Caco-2 (cell line): Measurements from ENCODE around the gene TRIM6. TPM values are rescaled to one million over a fixed set of nuclear protein-coding genes. Genes with fewer than 3 reads are reported as not detected.

Experiments used
- BruUV-seq: library from RNA; stranded (reverse); fragments of 400-500 nt; replicated peaks from 2 replicates; lab custom pipeline; 2021; lab: Mats Ljungman, UMichigan
- CTCF ChIA-PET: fragments of 300-600 bp; sonication (Branson Sonifier 250); formaldehyde crosslinking; loops from one replicate; lab custom pipeline; 2022; ENCODE audit warnings: antibody characterized with exemption; lab: Charles Lee
- POLR2A ChIA-PET: fragments of 300-600 bp; sonication (Branson Sonifier 250); formaldehyde crosslinking; loops from one replicate; lab custom pipeline; 2022; ENCODE audit warnings: antibody characterized with exemption; lab: Charles Lee
- DNase-seq, 2 experiments: peaks; one replicate each; pipeline versions ENCODE4 v3.0.0 to v3.0.0-alpha.2; 2020 to 2022
- H3K27me3 ChIP-seq: replicated peaks from 2 replicates; pipeline ENCODE4 v1.6.0; 2011; ENCODE audit warnings: low read length; ENCODE audit not compliant: control insufficient read depth, insufficient read depth
- H3K36me3 ChIP-seq: 2 replicates; pipeline ENCODE4 v1.5.1; 2011; ENCODE audit warnings: low read length; ENCODE audit not compliant: control insufficient read depth, insufficient read depth
- H3K4me1 ChIP-seq: fragments of 250-450 bp; sonication (Bioruptor Pico); 2 replicates; pipeline ENCODE4 v1.5.1; 2020; ENCODE audit warnings: mild to moderate bottlenecking
- H3K4me3 ChIP-seq: 2 replicates; pipeline ENCODE4 v1.5.1; 2011; ENCODE audit warnings: low read depth, mild to moderate bottlenecking, control low read depth, low read length
- H3K9me3 ChIP-seq: fragments of 250-450 bp; sonication (Bioruptor Pico); 2 replicates; pipeline ENCODE4 v1.5.1; 2020; ENCODE audit warnings: mild to moderate bottlenecking, moderate library complexity
- H3K27ac Mint-ChIP-seq: one replicate; pipeline ENCODE4 v1.8.0; 2022; ENCODE audit warnings: mixed read lengths; ENCODE audit not compliant: unreplicated experiment
- H3K27me3 Mint-ChIP-seq: one replicate; pipeline ENCODE4 v1.8.0; 2022; ENCODE audit warnings: mixed read lengths; ENCODE audit not compliant: insufficient read depth, unreplicated experiment
- H3K36me3 Mint-ChIP-seq: one replicate; pipeline ENCODE4 v1.8.0; 2022; ENCODE audit warnings: mild to moderate bottlenecking, mixed read lengths; ENCODE audit not compliant: insufficient read depth, unreplicated experiment
- H3K4me1 Mint-ChIP-seq: one replicate; pipeline ENCODE4 v1.8.0; 2022; ENCODE audit warnings: low read depth, mixed read lengths; ENCODE audit not compliant: unreplicated experiment
- H3K4me3 Mint-ChIP-seq: one replicate; pipeline ENCODE4 v1.8.0; 2022; ENCODE audit warnings: mild to moderate bottlenecking, moderate library complexity, mixed read lengths; ENCODE audit not compliant: unreplicated experiment
- H3K9me3 Mint-ChIP-seq: one replicate; pipeline ENCODE4 v1.8.0; 2022; ENCODE audit warnings: mixed read lengths; ENCODE audit not compliant: unreplicated experiment
- intact Hi-C: fragments of 100-400 bp; cut with micrococcal nuclease; formaldehyde crosslinking; loops from one replicate; pipeline ENCODE4 v1.10.0; 2022; ENCODE audit not compliant: unreplicated experiment
- total RNA-seq: library from RNA; stranded (reverse); gene quantifications from 2 replicates; pipeline ENCODE4 v1.2.3, GENCODE V29; 2022
- TF ChIP-seq, protein P1 (sequence below), 2 experiments: fragments of 200-600 bp in 1 of 2; IDR thresholded peaks; 1 replicate in 1 of 2; 2 replicates in 1 of 2; pipeline versions ENCODE4 v1.5.1 to v1.8.0; 2011 to 2022; ENCODE audit warnings: antibody characterized with exemption in 1 of 2, control low read depth in 1 of 2, inconsistent platforms in 1 of 2, low read depth in 1 of 2, low read length in 1 of 2, mild to moderate bottlenecking in 1 of 2, moderate library complexity in 1 of 2; ENCODE audit not compliant: insufficient read depth in 1 of 2, severe bottlenecking in 1 of 2, unreplicated experiment in 1 of 2

TRIM6 gene
- total RNA-seq, 1 experiment from 2014 or later = 0.43 TPM

DNA sequence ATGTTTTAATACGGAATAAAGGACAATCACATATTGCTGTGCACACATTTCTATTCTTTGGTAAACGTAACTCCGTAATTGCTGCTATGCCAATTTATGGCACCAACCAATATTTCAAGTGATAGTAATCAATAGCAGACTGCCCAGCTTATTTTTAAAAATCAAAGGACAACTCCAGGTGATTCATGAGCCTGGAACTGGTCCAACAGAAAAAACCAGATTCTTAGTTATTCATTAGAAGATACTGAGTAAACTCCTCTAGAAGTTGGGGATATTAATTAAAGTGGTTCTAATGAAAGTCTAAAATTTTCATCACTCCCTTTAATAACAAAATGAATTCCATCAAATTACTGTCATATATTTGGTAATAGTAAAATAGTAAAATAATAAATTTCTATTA lies 38.7 kb upstream of the TRIM6 start:
- H3K4me1 ChIP-seq = no peaks in the 10 kb centered on the region
- TF ChIP-seq, protein P1, sequence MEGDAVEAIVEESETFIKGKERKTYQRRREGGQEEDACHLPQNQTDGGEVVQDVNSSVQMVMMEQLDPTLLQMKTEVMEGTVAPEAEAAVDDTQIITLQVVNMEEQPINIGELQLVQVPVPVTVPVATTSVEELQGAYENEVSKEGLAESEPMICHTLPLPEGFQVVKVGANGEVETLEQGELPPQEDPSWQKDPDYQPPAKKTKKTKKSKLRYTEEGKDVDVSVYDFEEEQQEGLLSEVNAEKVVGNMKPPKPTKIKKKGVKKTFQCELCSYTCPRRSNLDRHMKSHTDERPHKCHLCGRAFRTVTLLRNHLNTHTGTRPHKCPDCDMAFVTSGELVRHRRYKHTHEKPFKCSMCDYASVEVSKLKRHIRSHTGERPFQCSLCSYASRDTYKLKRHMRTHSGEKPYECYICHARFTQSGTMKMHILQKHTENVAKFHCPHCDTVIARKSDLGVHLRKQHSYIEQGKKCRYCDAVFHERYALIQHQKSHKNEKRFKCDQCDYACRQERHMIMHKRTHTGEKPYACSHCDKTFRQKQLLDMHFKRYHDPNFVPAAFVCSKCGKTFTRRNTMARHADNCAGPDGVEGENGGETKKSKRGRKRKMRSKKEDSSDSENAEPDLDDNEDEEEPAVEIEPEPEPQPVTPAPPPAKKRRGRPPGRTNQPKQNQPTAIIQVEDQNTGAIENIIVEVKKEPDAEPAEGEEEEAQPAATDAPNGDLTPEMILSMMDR (IDR thresholded peaks at IDR 0.05; ENCODE audit: insufficient read depth in 1 of 2, low read depth in 1 of 2, low read length in 1 of 2, severe bottlenecking in 1 of 2, unreplicated experiment in 1 of 2) = no peak
- no peaks in the 10 kb centered on the region for H3K36me3 Mint-ChIP-seq
- H3K9me3 Mint-ChIP-seq = no peaks in the 10 kb centered on the region
- intact Hi-C loops = loop anchor here (10.0 kb wide), 1 partner anchor 353 kb away; the partner anchor contains the start of gene OR51V1
- no peak overlapping the region for H3K27ac Mint-ChIP-seq
- DNase-seq = no peak
- H3K27me3 Mint-ChIP-seq = peaks cover 8% of the 10 kb centered on the region
- H3K4me3 ChIP-seq = no peak overlapping the region
- no peaks in the 10 kb centered on the region for H3K9me3 ChIP-seq
- H3K36me3 ChIP-seq = no peaks in the 10 kb centered on the region
- no peak overlapping the region for H3K4me3 Mint-ChIP-seq
- ChIA-PET POLR2A (no interaction called here), CTCF (no interaction called here)
- no TSS peak for BruUV-seq
- no peaks in the 10 kb centered on the region for H3K4me1 Mint-ChIP-seq
- H3K27me3 ChIP-seq = no peaks in the 10 kb centered on the region

DNA sequence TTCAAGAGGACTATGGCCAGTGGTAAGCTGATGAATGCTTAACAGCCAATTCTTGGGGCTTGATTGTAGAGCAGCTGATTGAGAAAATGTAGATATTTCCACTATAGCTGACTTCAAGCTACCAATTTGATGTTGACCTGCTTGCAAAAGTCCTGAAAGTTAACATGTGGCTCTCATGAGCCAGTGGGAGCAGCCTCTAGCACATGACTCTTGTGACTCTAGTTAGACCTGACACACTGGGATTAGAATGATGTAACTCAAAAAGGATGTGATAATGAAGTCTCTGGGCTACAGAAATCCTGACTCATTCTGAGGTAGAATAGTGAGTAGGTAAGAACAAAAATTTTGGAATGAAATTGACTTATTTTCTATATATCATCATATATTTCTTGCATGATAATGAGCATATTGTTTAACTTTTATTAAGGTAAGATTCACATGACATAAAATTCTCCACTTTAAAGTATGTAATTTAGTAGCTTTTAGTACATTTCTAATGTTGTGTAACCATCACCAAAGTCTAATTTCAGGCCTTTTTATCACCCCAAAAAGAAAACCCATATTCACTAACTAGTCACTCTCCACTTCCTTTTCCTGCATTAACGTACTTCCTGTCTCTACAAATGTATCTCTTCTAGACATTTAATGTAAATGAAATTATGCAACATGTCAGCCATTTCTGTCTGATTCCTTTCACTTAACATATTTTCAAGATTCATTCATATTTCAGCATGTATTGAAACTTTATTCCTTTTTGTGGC lies 32.0 kb upstream of the TRIM6 start:
- Histone ChIP-seq H3K27me3 (no peaks in the 10 kb centered on the region), H3K9me3 (no peaks in the 10 kb centered on the region), H3K36me3 (no peaks in the 10 kb centered on the region), H3K4me1 (no peaks in the 10 kb centered on the region), H3K4me3 (no peak overlapping the region)
- TF ChIP-seq, protein P1 (IDR thresholded peaks at IDR 0.05; ENCODE audit: insufficient read depth in 1 of 2, low read depth in 1 of 2, low read length in 1 of 2, severe bottlenecking in 1 of 2, unreplicated experiment in 1 of 2) = no peak
- intact Hi-C loops = no loop called here
- CTCF ChIA-PET = no interaction called here
- POLR2A ChIA-PET = no interaction called here
- peaks cover 9% of the 10 kb centered on the region for H3K27me3 Mint-ChIP-seq
- no peak for DNase-seq
- BruUV-seq = no TSS peak
- no peak overlapping the region for H3K4me3 Mint-ChIP-seq
- no peak overlapping the region for H3K27ac Mint-ChIP-seq
- no peaks in the 10 kb centered on the region for H3K4me1 Mint-ChIP-seq
- H3K9me3 Mint-ChIP-seq = no peaks in the 10 kb centered on the region
- no peaks in the 10 kb centered on the region for H3K36me3 Mint-ChIP-seq

DNA sequence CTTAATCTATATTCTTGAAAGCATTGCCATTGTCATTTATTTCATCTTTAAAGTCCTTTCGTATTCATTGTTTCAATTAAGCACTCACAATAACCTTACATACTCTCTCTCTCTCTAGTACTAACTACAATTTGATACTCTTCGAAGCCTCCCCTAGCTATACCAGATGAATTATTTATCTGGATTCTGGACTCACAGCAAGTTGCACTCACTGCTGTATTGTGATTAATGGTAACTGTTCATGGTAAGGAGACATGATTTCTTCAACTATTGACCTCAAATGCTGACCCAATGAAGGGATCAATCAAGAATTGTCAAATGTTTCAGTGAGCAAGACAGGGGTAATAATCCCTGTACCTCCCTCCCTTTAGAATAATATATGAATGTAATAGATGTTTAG lies 21.8 kb upstream of the TRIM6 start:
- Mint-ChIP-seq H3K4me1 (no peaks in the 10 kb centered on the region), H3K9me3 (no peaks in the 10 kb centered on the region), H3K27ac (no peak overlapping the region), H3K4me3 (no peak overlapping the region), H3K27me3 (peaks cover 7% of the 10 kb centered on the region), H3K36me3 (no peaks in the 10 kb centered on the region)
- Histone ChIP-seq H3K27me3 (no peaks in the 10 kb centered on the region), H3K36me3 (no peaks in the 10 kb centered on the region), H3K4me1 (no peaks in the 10 kb centered on the region), H3K4me3 (no peak overlapping the region), H3K9me3 (no peaks in the 10 kb centered on the region; the same call in 1 of the 2 replicates)
- ChIA-PET CTCF (no interaction called here), POLR2A (no interaction called here)
- DNase-seq = no peak
- no TSS peak for BruUV-seq
- TF ChIP-seq, protein P1 (IDR thresholded peaks at IDR 0.05; ENCODE audit: insufficient read depth in 1 of 2, low read depth in 1 of 2, low read length in 1 of 2, severe bottlenecking in 1 of 2, unreplicated experiment in 1 of 2) = no peak
- intact Hi-C loops = no loop called here
